ENCODE data around the gene ATP5F1D.

GRCh38 chr19:1262623-1263123, 21.1 kb downstream of the ATP5F1D start:
- TF ChIP-seq EZH2 (IDR thresholded peaks at IDR 0.05; ENCODE audit: low read length, unreplicated experiment) (no peak), CTCF (conservative IDR thresholded peaks at IDR 0.05; ENCODE audit: low read depth, low read length) (no peak)

All from PC-3 (cell line).